Measurements from ENCODE around the gene CDKL4.

GRCh38 chr2:39128919-39129391 lies 114.8 kb downstream of the CDKL4 start:
- TF ChIP-seq CTCF (IDR thresholded peaks at IDR 0.05) (no peak), POLR2AphosphoS5 (IDR thresholded peaks at IDR 0.05) (no peak), POLR2A (IDR thresholded peaks at IDR 0.05) (no peak)
